ENCODE measurements around the gene CREB1. TPM values are rescaled to one million over a fixed set of nuclear protein-coding genes. Genes with fewer than 3 reads are reported as not detected.

CREB1 gene
- total and polyA plus RNA-seq, 2 donors (not counting 3 experiments of a cell fraction or from before 2014, with no cell fraction given): 31.0 to 71.1 TPM

- H3K9me1 ChIP-seq (replicated peaks; ENCODE audit: control insufficient read depth, extremely low read depth, insufficient read depth, low read length): no peaks in the 10 kb centered on the region
- dilution Hi-C loops (cut with MboI; ENCODE audit: extremely low pct_ligation_motif_present, low sequenced_read_pairs) (no loop called here), intact Hi-C loops (cut with micrococcal nuclease) (no loop called here)
- no peak overlapping the region for H3K27ac ChIP-seq (ENCODE audit: insufficient read depth, low read depth, low read length)
- TF ChIP-seq POLR2A (IDR thresholded peaks at IDR 0.05; ENCODE audit: low read depth, low read length): no peak
- no peak for TF ChIP-seq MYC (IDR thresholded peaks at IDR 0.05; ENCODE audit: low read depth, low read length)
- no peak for TF ChIP-seq CTCF (IDR thresholded peaks at IDR 0.05; ENCODE audit: extremely low read depth in 1 of 2, insufficient read depth in 1 of 2, low read depth in 1 of 2, low read length in 2 of 2)
- TF ChIP-seq POLR2AphosphoS5 (IDR thresholded peaks at IDR 0.05; ENCODE audit: insufficient read depth, low read depth, low read length): no peak
- TF ChIP-seq EZH2 (IDR thresholded peaks at IDR 0.05; ENCODE audit: borderline replicate concordance, low read depth, low read length, severe bottlenecking): no peak
- TF ChIP-seq FOS (IDR thresholded peaks at IDR 0.05; ENCODE audit: borderline replicate concordance, insufficient read depth, low read length): no peak
- no peak for TF ChIP-seq JUN (IDR thresholded peaks at IDR 0.05; ENCODE audit: borderline replicate concordance, insufficient read depth, insufficient read length, low read depth)
- TF ChIP-seq MAX (IDR thresholded peaks at IDR 0.05; ENCODE audit: insufficient read depth, insufficient read length): no peak
- no peak for TF ChIP-seq GATA2 (IDR thresholded peaks at IDR 0.05; ENCODE audit: insufficient read depth, insufficient read length, low read depth, low read length)
- CTCF ChIA-PET: interaction anchor here (0.8 to 1.7 kb wide), 5 partner anchors 14 to 439 kb away, joined by 3 to 5 read pairs (median 3); no protein-coding TSS in a partner anchor
- H2AFZ ChIP-seq (ENCODE audit: low read depth, low read length): no peak overlapping the region
- no peaks in the 10 kb centered on the region for H3K4me1 ChIP-seq (ENCODE audit: control insufficient read depth, extremely low read depth, insufficient read depth, low read length)
- H3K4me2 ChIP-seq (ENCODE audit: insufficient read depth, low read length): no peak overlapping the region
- FAIRE-seq (no peak), DNase-seq (ENCODE audit: low read depth, low spot score) (no peak)
- H3K27me3 ChIP-seq (ENCODE audit: control insufficient read depth in 2 of 2, insufficient read depth in 2 of 2, low read length in 2 of 2): no peaks in the 10 kb centered on the region
- no peaks in the 10 kb centered on the region for H3K36me3 ChIP-seq (ENCODE audit: control insufficient read depth in 2 of 2, extremely low read depth in 1 of 2, insufficient read depth in 2 of 2, low read length in 2 of 2)
- H3K9ac ChIP-seq (replicated peaks; ENCODE audit: extremely low read depth, insufficient read depth, low read length): no peak overlapping the region
- POLR2A ChIA-PET: no interaction called here
- H3K79me2 ChIP-seq (ENCODE audit: control insufficient read depth, insufficient read depth, low read length): no peaks in the 10 kb centered on the region
- no peaks in the 10 kb centered on the region for H4K20me1 ChIP-seq (replicated peaks; ENCODE audit: control insufficient read depth, extremely low read depth, insufficient read depth, low read length)
- no TSS peak for BruUV-seq (replicated peaks)
- no peak overlapping the region for H3K4me3 ChIP-seq (replicated peaks in 1 of 3; ENCODE audit: insufficient read depth in 1 of 3, low read depth in 1 of 3, low read length in 3 of 3)
- no peaks in the 10 kb centered on the region for H3K9me3 ChIP-seq (replicated peaks; ENCODE audit: control insufficient read depth, insufficient read depth, low read length)
Measured at GRCh38 chr2:207633686-207634085, 103.9 kb downstream of the CREB1 start.
